Cortex of kidney (tissue), 1 donor: ENCODE measurements around the gene TMEM131L.
"Not testable (repeated sequence)": the region's sequence is repeated elsewhere in the genome, so short reads cannot be mapped to it uniquely, and the experiment has no call there.

ENCODE experiments used
- DNase-seq: peaks from one replicate; lab custom pipeline; 2025; lab: John Stamatoyannopoulos, UW

Gene TMEM131L, protein sequence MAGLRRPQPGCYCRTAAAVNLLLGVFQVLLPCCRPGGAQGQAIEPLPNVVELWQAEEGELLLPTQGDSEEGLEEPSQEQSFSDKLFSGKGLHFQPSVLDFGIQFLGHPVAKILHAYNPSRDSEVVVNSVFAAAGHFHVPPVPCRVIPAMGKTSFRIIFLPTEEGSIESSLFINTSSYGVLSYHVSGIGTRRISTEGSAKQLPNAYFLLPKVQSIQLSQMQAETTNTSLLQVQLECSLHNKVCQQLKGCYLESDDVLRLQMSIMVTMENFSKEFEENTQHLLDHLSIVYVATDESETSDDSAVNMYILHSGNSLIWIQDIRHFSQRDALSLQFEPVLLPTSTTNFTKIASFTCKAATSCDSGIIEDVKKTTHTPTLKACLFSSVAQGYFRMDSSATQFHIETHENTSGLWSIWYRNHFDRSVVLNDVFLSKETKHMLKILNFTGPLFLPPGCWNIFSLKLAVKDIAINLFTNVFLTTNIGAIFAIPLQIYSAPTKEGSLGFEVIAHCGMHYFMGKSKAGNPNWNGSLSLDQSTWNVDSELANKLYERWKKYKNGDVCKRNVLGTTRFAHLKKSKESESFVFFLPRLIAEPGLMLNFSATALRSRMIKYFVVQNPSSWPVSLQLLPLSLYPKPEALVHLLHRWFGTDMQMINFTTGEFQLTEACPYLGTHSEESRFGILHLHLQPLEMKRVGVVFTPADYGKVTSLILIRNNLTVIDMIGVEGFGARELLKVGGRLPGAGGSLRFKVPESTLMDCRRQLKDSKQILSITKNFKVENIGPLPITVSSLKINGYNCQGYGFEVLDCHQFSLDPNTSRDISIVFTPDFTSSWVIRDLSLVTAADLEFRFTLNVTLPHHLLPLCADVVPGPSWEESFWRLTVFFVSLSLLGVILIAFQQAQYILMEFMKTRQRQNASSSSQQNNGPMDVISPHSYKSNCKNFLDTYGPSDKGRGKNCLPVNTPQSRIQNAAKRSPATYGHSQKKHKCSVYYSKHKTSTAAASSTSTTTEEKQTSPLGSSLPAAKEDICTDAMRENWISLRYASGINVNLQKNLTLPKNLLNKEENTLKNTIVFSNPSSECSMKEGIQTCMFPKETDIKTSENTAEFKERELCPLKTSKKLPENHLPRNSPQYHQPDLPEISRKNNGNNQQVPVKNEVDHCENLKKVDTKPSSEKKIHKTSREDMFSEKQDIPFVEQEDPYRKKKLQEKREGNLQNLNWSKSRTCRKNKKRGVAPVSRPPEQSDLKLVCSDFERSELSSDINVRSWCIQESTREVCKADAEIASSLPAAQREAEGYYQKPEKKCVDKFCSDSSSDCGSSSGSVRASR (N-terminal part only)

DNA sequence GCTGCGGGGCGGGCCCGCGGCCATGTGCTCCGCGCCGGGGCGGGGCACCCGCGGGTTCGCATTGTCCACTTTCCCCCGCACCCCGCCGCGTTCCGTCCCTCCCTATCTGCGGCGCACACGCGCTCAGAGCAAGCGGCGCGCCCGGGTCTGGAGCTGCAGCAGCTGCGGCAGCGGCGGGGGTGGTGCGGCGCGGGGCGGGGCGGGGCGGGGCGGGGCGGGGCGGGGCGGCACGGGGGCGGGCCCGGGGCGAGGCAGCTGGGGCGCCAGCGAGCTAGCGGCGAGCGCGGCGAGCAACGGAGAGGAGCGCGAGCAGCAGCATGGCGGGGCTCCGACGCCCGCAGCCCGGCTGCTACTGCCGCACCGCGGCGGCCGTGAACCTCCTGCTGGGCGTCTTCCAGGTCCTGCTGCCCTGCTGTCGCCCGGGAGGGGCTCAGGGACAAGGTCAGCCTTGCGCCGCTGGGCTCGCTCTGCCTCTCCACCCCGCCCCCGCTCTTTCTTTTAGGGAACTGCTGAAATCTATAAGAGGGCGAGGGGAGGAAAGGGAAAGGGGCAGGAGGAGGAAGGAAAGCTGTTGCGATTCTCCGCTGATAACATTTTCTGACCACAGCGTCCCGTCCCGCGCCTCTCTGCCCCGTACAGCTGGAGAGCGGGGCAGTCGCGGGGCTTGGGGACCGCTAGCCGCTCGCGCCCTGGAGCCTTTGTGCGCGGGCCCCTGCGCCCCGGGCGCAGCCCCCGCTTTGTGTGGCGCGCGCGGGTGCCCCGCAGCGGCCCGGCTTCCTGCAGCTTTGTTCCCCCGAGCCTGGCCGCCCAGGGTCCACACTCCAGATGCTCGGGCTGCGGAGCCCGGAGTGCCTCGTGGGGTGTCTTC is at the start of gene TMEM131L:
Gene TMEM131L, plus strand, starts transcription at position 280 of the 868 bp plus-strand sequence. Its CDS starts 38 bp downstream, at position 318.
- no peak for DNase-seq

DNA sequence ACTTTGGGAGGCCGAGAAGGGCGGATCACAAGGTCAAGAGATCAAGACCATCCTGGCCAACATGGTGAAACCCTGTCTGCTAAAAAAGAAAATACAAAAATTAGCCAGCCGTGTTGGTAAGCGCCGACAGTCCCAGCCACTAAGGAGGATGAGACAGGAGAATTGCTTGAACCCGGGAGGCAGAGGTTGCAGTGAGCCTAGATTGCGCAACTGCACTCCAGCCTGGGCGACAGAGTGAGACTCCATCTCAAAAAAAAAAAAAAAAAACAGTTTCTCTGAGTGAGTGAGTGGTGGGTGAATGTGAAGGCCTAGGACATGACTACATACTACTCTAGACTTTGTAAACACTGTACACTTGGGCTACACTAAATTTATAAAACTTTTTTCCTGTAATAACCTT is 49.7 kb upstream of the TMEM131L start:
- not testable (repeated sequence) for DNase-seq

DNA sequence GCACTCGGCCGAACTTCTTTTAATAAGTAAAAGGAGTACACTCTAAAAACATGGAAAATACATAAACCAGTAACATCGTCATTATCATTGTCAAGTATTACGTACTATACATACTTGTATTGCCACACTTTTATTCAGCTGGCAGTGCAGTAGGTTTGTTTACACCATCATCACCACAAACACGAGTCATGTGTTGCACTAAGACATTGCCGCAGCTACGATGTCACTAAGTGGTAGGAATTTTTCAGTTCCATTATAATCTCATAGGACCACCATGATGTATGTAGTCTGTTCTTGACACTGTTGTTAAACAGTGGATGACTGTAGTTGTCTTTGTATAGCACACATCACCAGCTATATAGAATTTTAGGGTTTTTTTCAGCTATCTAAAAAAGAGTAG is 48.0 kb upstream of the TMEM131L start:
- DNase-seq: no peak

DNA sequence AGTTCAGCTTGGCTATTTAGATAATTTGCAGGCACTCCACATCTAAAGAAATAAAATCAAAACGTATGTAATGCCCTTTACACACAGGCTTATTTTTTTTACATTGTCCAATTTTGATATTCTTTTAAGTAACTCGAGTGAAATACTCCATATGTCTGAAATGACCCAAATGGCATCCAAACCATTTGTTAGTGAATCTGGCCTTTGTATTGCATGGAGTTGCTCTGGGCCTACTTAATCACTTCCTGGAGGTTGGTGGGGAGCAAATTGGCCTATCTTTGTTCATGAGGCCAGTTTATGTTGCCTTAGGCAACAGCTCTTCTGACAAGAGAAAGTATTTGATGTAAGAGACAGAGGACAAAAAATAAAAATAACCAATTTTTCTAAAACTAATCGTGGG is 47.6 kb upstream of the TMEM131L start:
- no peak for DNase-seq

DNA sequence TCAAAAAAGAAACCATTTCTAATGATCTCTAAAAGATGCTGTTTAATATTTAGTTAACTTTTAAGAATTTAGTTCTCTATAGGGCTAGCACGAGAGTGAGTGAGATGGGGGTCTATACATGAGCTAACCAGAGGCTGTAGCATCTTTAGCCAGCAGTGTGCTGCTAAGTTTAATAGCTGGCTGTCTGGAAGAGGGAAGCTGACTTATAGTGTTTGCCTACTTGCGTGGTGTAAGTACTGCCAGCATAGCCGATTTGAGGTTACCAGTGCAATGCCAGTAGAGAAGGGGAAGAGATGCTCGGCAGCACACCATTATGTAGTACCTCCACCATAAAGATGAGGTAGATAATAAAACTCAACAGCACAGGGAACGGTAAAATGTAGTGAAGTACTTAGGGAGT is 47.1 kb upstream of the TMEM131L start:
- no peak for DNase-seq

DNA sequence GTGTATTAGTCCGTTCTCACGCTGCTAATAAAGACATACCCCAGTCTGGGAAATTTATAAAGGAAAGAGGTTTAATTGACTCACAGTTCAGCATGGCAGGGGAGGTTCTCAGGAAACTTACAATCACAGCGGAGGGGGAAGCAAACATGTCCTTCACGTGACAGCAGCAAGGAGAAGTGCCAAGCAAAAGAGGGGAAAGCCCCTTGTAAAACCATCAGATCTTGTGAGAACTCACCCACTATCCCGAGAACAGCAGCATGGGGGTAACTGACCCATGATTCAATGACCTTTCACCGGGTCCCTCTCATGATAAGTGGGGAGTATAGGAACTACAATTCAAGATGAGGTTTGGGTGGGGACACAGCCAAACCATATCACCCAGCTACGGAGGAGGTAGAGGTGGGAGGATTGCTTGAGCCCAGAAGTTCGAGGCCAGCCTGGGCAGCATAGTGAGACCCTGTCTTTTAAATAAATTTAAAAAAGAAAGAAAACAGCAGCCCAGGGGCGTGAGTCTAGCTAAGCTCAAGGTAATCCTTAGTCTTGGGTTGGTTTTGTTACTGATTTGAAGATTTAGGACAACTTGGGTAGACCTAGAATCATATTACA is 46.4 kb upstream of the TMEM131L start:
- DNase-seq: no peak

DNA sequence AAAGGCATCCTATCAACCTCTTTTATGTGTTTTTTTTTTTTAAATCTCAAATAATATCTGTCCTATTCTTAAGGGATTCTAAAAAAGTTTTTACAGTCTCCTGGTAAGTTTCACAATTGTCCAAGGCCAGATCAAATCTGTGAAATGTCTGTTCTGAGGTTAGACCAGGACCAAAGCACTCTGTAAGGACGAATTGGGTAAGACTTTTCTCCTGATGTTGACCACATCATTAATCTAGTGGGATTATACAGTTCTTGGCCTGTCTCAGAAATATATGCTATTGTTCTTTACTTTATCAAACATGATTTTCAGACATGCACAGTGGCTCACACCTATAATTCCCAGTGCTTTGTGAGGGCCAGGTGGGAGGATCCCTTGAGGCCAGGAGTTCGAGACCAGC is 45.8 kb upstream of the TMEM131L start:
- no peak for DNase-seq

- DNase-seq: no peak
These were observed 44.2 kb upstream of the TMEM131L start for GRCh38 chr4:153421941-153422340.

DNA sequence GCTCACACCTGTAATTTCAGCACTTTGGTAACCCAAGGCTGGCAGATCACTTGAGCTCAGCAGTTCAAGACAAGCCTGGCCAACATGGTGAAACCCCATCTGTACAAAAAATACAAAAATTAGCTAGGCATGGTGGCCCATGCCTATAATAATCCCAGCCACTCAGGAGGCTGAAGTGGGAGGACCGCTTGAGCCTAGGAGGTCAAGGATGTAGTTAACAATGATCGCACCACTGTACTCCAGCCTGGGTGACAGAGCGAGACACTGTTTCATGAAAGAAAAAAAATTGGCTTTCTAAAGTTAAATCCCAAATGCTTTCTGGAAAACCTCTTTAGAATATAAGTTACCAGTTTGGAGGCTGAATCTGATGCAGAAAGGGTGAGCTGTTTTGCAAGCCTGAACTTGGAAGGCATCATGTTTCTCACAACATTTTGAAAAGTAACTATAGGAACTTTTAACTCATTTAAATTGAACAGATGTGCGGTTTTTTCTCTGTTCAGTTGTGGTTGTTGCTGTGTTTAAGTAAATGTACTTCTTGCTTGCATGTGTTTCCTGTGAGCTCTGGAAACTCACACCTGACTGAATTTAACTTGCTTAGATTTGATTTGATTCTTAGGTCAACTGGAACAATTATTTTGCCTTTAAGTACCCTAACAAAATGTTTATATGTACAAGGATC is 39.8 kb upstream of the TMEM131L start:
- DNase-seq: no peak

GRCh38 chr4:153427363-153428071 is 38.6 kb upstream of the TMEM131L start:
- DNase-seq: no peak

DNA sequence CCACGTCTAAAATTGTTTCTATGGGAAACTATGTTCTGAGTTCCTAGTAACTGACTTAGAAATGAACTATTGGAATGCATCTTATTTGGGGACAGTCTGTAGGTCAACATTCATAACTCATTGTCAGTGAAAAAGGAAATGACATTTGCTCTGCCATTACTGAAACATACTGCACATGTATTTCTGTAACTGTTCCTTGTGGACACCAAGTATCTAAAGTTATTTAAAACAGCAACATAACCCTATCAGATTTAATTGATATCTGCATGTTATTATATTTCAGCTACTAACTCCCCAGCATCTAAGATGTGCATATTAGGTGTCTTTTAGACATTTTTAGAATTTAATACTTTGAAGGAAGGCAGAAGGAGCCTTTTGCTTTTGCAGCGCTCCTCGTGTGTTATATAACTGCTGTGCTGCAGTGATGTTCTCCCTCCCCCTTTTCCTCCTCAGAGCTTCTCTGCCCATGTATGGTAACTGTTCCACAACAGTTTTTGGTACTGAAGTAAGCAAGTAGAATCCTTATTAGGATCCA is 37.2 kb upstream of the TMEM131L start:
- DNase-seq: no peak

- no peak for DNase-seq
These were observed 33.0 kb upstream of the TMEM131L start for GRCh38 chr4:153432965-153433753.

DNA sequence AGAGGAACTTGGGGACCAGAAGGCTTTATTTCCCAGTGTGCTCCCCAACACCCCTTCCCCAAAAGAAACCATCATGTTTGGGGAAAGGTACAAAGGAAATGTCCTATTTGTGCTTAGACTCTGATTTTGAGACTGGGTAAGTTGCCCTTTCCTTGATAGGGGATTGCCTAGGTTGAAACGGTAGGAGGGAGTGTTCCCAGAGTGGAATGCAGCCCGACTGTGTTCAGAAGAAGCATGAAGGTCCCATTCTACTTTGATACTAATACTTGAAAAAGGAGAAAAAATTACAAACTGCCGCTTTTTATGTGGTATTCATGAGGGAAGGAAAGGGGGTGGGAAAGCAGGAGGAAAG is 32.4 kb upstream of the TMEM131L start:
- DNase-seq: no peak

- no peak for DNase-seq
These were observed 32.0 kb upstream of the TMEM131L start for GRCh38 chr4:153434190-153434589.

GRCh38 chr4:153438916-153439756 is 27.0 kb upstream of the TMEM131L start:
- no peak for DNase-seq

GRCh38 chr4:153439831-153440230 is 26.3 kb upstream of the TMEM131L start:
- DNase-seq: no peak

DNA sequence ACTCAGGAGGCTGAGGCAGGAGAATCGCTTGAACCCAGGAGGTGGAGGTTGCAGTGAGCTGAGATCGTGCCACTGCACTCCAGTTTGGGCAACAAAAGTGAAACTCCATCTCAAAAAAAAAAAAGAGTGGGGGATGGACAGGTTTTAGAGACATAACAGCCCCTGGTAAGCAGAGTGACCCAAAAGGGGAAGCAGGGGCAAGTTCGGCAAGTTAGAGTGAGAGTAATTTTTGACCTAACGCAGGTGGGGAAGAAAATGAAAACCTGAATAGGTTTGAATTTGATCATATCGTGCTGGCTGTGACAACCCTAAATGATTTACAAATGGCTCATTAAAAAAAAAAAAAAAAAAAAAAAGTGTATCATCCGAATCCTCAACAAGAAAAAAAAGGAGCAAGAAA is 25.7 kb upstream of the TMEM131L start:
- DNase-seq: no peak
